KG1 (cell line): Measurements from ENCODE around the gene TMF1.

Experiments used
- DNase-seq: peaks from one replicate; lab custom pipeline; 2025; lab: John Stamatoyannopoulos, UW

TMF1 gene

DNA sequence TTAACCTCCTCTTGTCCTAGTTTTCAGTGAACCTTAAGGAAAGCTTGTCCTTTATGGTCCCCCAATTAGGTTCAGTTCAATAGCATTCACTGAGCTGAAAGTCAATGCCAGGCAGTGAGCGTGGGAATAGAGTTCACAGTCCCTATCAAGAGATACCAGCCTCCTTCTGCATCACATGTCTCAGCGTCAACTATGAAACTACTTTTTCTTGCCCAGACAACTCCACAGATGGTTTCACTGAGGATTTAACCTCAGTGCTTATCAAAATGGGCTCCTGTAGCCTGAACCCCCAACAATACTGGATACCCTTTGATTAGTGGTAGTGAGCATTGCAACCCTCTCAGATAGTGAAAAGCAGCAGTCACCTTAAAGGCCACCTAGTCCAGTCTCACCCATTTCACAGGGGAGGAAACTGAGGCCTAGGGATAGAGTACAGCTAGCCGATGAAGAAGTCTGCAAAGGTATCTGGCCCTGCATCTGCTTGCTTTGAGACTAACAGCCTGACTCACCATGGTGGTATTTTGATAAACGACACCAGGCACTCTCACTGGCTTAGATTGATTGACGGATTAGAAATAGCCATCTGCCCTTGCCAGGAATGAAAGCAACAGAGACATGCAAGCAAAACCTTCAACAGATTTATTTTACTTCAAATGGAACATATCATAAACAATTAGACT, 29.6 kb upstream of the TMF1 start:
- no peak for DNase-seq

DNA sequence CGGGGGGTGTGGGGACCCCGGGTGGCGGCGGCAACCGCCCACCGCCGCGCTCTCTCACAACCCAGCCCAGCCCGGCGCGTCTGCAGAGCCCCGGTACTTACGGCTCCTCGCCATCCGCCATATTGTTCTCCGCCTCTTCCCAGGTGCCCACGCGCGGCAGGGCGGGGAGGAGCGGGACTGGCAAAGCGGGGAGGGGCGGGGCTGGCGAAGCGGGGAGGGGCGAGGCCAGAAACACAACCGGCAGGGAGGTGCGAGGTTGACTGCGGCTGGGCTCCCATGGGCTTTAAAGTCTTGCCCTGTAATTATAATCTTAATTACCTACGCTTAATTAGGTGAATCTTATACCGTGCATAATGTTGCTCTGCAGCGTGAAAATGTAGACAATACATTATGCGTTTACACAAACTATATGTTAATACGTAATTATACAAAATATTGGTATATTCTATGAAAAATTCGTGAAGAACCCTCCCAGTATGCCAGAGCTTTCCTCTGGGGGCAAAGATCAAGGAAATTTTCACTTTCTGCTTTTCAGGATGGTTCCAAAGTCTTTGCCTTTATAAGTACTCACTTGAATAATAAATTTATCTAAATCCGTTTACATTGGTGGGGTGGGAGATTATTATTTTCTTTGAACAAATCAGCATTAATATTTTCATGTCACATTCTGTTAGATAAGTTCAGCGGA, 28.2 kb upstream of the TMF1 start, which contains the start of gene UBA3:
Gene UBA3 (minus strand): TSS at position 133 of the 688 bp plus-strand sequence. CDS start 12 bp downstream, at position 121.
- peak; percentile 27 for DNase-seq

DNA sequence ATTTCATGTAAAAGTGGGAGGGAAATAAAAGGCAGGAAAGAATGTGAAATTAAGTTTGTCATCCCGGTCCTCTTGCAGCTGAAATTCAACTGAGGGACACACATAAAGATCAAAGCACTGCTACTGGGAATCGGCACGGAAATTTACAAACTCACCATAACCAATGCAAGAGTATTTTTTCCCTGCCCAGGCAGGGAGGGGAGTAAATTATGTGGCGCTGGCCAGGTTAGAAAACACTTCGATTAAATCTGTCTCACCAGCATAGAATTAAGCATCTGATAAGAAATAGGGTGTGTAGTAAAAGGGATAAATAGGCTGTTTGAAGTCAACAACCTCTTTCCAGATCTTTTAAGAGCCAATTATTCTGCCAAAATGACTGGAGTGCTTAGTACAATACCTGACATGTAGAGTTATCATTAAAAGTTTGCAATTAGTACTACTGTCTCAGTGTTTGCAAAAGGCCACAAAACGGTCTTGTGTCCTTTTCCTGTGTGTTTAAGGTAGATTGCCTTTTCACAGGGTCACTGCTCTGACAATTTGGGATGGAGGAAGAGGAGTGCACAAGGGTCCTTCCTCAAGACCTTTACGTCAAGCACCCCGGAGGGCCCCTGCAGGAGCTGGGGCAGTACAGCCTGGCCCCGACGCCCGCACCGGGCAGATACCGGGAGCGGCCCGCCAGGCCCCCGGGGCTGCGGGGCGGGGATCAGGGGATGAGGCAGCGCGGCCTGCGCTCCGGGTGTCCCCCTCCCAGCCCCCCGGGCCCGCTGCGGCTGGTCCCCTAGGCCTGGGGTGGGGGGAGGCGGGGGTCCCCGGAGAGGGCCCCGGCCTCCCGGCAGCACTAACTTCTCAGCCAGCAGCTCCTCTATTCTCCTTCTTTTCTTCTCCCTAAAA, 27.4 kb upstream of the TMF1 start:
- DNase-seq = no peak

DNA sequence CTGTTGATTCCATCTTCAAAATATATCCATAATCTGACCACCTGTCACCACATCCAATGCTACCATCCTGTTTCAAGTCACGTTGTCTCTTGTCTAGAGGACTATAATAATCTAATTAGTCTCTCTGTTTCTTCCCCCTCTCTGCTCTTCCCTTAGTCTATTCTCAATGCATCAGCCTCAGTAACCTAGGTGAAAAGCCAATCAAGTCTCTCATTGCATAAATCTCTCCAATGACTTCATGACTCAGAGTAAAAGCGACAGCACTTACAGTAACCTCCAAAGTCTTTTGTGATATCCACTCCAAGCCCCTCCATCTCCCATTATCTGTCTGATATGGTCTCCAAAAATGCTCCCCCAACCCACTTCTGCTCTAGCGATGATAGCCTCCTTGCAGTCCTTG, 20.8 kb upstream of the TMF1 start:
- DNase-seq = no peak

DNA sequence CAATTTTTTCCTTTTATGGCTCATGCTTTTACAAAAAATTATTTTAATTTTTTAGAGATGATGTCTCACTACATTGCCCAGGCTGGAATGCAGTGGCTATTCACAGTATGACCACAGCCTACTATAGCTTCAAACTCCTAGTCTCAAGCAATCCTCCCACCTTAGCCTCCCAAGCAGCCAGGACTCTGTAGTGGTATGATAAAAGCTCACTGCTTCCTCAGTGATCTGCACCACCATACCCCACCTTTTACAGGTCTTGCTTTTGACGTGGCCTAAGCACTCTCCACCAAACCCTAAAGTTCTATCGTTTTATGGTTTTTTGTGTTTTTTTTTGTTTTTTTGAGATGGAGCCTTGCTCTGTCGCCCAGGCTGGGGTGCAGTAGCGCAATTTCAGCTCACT, 14.0 kb upstream of the TMF1 start:
- DNase-seq = no peak

DNA sequence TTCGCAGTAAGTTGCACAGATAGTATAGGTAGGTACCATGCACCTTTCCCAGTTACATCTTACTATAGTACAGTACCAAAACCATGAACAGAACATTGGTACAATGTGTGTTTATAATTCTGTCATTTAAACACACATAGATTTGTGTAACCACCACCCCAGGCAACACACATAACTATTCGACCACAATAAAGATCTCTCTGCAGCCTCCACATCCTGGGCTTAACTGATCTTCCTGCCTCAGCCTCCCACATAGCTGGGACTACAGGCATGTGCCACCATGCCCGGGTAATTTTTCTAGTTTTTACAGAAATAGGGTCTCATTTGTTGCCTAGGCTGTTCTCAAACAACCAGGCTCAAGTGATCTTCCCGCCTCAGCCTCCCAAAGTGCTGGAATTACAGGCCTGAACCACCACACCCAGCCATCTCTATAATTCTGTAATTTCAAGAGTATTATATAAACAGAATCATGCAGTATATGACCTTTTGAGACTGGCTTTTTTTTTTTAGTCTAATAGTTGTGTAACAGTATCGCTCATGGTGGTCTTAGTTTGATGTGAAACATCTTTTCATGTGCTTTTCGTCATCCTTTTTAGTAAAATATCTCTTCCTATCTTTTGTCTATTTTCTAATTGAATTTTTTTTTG, 13.3 kb upstream of the TMF1 start:
- no peak for DNase-seq

DNA sequence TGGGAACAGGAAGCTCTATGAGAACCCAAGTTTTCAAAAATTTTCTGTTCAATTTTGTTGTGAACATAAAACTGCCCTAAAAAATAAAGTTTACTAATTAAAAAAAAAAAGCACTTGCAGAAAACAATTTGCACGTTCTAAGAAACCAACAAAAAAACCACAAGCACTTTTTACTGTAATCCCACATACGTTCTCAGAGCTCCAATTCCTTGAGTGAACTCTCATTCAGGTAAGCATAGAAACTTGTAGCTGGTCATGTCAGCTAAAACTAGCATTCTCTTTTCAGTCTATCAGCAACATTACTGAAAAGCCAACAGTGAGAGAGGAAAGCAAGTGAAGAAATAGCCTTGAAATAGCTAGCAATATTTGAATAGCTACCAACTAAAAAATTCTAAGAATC, 11.5 kb upstream of the TMF1 start:
- no peak for DNase-seq

DNA sequence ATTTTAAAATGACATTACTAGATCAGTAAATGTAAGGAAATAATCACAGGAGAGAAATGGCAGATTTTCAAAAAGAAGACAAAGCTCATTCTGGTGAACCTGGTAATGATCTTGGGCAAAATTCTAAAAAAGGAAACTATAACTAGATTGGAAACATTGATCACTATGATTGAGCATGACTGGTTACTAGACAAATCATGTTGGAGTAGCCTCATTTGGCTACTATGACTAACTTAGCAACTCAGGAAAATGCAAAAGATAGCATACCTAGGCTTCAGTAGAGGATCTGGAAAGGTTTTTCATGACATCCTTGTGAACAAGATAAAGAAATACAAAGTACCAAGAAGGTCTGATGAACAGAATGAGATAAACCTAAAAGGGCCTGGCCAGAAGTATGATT, 7.6 kb upstream of the TMF1 start:
- DNase-seq = no peak

DNA sequence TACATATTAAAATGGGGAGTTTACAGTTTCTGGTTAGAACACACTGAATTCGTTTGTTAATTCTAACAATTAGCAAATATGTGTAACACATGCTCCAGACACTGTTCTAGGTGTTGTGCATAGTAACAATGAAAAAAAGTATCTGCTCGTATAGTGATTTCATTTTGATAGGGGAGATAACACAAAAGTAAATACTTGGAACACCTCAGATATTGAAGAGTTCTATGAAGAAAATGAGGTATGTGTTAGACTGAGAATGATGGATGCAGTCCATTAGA, 6.8 kb upstream of the TMF1 start:
- no peak for DNase-seq

DNA sequence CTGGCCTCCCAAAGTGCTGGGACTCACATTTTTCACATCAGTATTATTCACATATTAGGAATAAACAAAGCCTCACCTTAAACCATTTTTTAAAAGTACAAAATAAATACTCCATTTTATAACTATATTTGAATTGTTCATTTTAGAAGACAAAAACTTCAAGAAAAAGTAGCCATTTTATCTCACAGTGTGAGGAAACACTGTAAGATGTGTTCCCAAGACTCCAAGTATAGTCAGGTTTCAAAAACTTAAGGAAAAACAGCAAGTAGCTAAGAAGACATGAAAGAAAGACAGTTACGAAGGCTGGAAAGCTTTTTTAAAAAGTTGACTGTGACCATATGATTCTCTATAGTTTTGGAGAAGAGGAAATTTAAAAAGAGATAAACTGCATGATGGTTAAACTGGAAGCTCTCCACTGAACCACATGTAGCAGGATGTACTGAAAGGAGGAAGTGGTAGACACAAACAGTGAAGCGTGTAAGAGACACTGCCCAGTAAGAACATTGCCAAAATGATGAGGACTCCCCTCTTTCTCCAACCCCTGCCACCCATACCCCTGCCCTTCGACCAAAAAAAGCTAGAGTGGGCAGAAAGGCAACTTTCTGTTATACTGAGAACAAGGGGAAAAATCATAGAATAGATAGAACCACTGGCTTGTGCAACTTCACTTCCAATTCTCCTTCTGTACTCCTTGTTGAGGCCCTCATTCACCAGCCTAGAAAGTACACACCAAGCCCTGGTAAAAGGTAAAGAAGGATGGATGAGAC, 6.2 kb upstream of the TMF1 start:
- no peak for DNase-seq

DNA sequence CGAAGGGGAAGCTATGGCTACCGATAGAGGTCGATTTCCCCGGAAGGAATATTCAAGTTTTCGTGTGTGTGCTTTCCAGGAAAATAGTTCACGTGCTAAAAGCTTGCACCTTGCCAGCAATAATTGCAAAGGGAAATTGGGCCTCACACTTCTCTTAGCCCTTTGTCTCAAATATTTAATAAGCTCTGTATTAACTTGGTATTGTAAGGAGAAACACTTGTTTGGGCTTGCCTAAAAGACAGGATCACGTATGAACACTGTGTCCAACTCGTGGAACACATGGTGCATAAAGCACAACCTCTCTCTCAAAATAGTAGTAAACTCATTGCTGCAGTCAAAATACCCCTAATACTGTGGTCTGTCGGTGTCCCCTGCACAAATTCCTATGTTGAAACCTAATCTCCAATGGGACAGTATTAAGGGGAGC, 352 bp upstream of the TMF1 start:
- no peak for DNase-seq

DNA sequence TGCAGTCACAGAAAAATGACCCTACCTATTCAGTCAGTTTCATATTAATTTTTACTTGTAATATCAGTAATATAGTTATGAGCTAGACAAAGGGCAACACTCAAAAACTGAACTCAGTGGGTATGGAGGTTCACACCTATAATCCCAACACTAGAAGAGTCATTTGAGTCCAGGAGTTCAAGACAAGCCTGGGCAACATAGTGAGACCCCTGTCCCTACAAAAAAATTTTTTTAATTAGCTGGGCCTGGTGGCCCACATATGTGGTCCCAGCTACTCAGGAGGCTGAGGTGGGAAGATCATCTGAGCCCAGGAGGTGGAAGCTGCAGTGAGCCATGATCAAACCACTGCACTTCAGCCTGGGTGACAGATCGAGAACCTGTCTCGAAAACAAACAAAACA, 3.1 kb downstream of the TMF1 start:
- no peak for DNase-seq

DNA sequence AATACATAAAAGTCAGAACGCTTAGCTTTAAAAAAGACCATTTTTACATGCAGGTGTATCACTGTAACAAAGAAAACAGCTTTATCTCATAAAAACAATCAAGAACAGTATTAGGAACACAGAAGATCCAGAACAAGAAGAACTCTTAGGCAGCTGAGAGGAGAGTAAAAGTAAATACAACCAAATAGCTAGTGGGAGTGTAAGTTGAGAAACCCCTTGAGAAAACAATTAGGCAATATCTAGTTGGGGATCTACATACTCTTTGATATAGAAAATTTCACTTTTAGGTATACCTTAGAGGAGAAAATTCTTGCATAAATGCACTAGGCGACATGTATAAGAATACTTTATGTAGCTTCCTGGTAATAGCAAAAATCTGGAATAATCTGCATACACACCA, 7.5 kb downstream of the TMF1 start:
- no peak for DNase-seq

DNA sequence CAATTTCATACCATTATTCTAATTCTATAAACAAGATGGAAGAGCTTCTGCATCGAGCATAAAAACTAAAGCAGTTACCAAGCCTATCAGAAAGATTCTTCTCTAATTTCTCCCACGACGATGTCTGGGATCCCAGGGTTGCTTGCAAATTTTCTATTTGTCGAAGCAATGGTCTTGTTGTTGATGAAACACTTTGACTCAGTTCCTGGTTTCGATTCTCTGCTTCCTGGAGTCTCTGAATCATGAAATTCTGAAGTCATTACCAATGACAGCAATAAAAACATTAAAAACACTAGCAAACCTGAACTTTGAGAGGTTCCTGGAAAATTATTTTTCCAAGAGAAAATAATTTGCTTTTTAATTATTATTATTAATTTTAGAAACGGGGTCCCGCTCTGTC, 18.7 kb downstream of the TMF1 start:
- DNase-seq = no peak

DNA sequence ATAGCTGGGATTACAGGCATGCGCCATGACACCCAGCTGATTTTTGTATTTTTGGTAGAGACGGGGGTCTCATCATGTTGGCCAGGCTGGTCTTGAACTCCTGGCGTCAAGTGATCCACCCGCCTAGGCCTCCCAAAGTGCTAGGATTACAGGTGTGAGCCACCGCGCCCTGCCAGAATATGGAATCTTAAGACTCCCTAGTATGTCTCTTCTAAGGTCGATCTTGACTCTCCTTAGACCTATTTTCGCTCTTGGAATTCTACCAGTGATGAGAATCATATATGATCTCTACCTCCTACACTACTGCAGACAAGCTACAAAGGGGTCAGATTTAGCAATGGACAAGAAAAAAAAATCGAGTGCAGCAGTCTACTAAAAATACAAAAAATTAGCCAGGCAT, 19.4 kb downstream of the TMF1 start:
- DNase-seq = no peak

DNA sequence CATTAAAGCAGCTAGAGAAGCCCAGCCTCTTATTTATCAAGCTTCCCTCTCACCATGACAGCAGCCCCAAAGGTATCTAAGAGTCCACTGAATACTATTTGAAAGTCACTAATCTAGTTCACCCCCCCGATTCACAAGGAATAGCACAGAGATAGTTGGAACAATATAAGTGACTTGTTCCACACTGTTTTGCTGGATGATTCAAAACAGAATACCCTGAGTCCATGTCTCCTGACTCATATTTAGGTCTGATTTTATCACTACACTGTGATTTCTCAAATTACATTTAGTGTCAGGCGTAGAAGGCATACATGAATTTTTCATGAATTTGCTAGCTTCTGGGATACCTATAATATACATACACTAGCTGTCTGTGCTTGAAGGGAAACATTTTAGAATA, 20.0 kb downstream of the TMF1 start:
- no peak for DNase-seq

DNA sequence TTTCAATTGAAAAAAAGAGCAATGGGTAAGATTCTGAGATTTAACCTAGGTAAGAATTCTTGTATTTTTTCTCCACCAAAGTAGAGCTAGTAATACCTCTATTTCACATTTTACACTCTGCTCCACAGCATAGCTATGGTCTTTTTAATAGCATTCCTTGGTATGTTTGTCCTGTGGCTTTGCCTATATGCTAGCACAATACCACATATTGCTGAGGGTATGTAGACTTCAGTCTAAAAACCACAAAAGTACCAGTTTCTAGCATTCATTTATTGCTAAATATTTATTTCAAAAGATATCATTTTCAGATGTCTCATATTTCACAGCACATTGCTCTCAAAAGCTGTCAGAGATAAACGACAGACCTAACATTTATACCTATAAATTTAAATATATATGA, 20.5 kb downstream of the TMF1 start:
- no peak for DNase-seq

DNA sequence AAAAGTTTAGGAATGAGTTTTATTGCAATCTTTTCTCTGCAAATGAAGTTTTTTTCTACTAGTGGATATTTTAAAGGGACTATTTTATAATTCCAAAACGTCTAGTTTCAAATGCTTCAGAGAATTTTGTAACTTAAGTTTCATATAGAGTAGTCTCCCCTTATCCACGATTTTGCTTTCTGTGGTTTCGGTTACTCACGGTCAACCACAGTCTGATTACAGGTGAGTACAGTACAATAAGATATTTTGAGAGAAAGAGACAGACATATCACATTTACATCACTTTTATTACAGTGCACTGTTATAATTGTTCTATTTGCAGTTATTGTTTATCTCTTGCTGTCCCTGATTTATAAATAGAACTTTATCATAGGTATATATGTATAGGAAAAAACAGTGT, 31.3 kb downstream of the TMF1 start:
- no peak for DNase-seq

DNA sequence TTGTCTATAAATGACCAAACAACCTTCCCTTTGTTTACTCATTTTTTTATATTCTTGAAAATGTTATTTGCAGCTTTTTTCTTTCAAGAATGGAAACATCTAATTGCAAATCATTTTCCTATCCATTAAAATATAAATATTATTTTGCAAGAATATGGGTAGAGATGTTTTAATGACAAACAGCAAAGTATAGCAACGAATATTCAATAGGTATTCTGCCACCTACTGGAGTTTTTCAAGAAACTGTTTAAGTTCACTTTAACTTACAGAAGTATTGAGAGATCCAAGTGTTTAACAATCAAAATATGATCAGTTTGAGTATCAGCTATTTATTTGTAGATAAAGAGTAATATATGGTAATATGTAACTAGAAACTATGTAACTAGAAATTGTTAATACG, 31.7 kb downstream of the TMF1 start:
- DNase-seq = peak; percentile 3

DNA sequence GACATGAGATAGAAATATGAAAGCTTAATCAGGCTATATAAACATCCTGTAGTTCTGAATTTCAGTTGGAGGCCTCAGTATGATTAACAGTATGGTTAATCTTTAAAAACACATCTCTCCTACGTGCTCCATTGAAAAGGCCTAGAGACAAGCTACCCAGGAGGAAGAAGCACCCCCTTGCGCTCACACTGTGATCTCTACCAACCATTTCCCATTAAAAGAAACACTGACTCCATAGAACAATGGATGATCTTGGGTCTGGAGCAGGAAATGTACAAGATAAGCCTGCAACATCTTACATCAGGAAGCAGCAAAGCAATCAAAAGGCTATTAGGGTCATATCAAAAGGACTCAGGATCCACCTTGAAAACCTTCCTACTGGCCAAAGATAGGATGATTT, 35.2 kb downstream of the TMF1 start:
- DNase-seq = no peak

DNA sequence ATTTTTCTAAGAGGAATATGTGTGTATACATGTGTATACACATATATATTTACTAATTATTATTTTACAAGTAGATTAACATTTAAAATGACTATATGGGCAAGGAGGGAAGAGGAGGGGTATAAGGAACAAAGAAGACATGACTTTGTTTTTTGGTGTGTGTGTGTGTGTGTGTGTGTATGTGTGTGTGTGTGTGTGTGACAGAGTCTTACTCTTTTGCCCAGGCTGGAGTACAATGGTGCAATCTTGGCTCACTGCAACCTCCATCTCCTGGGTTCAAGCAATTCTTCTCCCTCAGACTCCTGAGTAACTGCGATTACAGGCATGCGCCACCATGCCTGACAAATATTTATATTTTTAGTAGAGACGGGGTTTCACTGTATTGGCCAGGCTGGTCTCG, 36.0 kb downstream of the TMF1 start:
- no peak for DNase-seq

DNA sequence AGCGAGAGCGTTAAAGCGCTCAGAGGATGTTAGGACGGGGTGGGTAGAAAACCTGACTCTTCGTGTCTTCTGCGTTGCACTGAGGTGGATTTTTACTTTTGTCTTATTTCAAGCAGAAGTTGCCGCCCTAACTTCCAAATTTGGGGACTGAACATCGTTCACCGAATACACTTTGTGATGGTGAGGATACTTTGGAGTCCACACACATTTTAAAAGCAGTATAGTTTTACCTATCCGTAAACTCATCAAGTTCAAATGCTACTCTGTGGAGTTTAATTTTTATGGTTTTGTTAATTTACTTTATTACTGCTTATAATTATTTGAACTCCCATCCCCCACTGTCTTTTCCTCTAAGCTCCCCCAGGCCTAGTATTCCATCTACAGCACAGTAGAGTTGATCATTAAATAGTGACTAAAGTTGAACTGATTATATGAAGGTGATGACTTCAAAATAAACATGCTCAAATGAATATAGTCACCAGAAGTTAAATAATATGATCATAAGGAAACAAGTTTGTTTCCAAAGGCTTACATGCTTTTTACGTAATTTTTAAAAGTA, 38.0 kb downstream of the TMF1 start:
- DNase-seq = no peak
